Measurements from ENCODE around the gene RNF144B.
"Not testable (repeated sequence)": the region's sequence is repeated elsewhere in the genome, so short reads cannot be mapped to it uniquely, and the experiment has no call there.

RNF144B gene

DNA sequence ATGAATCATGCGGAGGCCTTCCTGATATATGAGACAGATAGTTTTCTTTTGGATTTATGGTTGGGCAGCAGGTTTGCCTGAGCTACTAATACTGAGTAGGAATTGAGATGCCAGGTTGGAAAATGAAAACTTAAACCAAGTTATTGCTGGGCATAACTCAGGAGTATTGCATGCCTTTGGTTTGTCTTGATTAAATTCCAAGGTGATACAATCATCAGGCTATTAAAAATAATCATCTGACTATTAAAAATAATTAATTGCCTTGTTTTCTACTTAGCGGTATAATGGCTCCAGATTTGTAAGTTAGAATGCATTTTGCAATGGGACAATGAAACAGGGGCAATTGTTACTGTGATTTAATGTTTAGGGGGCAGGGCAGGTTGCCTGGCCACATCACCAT, 15.5 kb upstream of the RNF144B start:
- no peak for DNase-seq (ENCODE audit: low spot score)

DNA sequence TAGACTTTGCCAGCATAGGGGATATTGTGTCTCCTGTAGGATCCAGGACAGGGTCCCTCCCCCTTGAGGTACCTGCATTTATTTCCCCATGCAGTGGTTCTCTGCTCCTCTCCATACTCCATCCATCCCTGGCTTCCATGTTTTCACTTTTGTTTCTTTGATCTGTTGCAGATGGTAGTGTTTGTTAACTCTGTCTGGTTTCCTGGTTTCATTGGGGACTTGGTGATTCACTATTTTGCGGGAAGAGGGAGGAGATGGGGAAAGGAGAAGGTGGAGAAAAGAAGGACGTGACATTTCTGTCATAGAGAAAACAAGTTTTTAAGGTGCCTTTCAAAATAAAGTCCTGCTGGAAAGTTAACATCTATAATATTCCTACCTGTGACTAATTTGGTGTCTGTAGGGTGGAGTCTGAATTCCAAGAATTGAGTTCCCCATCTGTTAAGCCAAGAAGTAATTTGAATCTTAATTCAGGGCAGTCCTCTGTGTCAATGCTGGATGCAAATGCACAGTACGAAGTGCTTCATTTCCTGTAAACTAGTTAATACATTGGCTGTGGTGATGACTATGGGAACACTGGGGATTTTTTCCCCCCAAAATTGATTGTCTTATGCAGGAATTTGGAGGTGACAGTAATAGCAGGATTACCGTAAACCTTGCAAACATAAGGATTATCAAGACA, 6.9 kb upstream of the RNF144B start:
- DNase-seq (ENCODE audit: low spot score): no peak

DNA sequence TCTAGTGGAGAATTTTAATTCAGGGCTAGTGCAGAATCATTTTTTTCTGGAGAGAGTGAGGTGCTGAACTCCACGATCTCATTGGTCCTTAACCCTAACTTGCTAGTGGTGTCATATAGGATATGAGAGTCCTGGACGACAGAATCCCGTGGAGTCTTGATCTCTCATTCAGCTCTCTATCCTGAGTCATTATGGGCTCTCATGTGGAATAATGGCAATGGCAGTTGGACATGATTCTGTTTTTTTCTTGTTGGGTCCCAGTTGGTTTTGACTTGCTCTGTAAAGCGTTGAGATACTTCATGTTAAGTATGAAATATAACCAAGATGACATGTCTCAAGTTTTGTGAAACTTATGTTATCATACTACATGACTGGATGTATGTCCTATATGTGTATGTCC, 6.3 kb upstream of the RNF144B start:
- DNase-seq (ENCODE audit: low spot score): no peak

DNA sequence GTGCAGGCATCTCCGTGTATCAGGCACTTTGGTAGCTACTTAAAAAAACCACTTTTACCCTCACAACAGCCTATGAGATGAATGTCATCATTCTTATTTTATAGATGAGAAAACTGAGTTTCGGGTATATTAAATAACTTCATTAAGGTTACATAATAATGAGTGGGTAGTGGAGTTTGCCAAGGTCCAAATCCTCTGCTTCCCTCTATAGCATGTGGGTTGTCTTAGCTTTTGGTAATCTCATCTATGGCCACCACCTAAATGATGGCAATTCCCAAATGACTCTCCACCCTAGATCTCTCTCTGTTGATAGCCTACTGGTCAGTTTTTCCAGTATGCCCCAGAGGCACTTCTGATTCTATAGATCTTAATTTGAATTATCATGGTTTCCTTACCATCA, 3.7 kb upstream of the RNF144B start:
- DNase-seq (ENCODE audit: low spot score): no peak

DNA sequence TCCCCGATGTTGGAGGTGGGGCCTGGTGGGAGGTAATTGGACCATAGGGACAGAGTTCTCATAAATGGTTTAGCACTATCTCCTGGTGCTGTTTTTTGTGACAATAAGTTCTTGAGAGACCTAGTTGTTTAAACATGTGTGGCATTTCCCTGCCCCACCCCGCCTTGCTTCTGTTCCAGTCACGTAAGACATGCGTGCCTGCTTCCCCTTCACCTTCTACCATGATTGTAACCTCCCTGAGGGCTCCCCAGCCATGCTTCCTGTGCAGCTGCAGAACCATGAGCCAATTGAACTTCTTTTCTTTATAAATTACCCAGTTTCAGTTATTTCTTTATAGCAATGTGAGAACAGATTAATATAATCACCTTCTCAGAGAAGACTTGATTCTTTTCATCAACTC, 2.5 kb upstream of the RNF144B start:
- DNase-seq (ENCODE audit: low spot score): no peak

DNA sequence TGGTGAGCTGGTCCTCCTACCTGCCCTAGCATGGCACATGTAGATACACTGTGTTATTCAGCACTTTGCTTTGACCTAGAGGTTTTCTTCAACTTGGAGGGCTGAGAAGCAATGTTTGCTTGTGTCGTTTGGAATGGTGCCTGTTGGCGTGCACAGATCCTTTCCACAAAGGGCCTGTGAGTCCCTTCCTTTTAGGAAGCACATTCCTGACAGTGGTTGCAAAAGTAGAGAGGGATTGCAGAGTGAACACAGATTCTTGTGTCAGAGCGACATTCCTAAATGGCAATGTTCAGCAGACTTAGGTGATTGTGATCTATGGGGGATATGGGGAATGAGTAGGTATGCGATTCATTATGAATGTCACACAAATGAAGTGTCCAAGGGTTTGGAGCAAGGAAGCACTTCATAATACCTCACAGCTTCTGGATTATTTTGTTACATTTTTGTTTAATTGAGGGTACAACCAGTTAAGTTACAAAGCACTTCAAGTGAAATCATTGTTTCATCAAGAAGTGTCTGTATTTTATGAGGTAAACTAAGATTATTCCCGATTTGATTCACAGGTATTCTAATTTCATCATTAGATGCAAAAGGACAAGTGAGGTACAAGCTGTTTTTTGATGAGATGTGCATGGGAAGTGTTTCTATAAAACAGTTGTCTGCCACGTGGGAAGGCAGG, 713 bp upstream of the RNF144B start:
- no peak for DNase-seq (ENCODE audit: low spot score)

DNA sequence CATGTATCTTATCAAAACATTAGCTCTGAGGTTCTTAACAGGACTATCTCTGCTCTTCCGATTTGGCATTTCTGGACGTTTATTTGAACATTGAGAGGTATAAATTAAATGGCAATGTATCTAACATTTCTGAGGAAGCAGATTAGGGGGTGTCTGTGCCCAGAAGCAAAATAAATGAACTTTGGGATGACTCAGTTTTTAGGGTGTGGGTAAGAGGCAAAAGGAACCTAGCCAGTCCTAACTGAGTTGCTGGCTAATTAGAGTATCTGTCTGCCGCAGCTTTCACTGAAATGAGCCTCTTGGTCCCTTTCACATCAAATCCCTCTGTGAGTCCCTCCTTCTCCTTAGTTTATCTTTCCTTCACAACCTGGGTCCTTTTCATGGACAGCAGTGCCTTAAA, 1.1 kb downstream of the RNF144B start:
- DNase-seq (ENCODE audit: low spot score): no peak

DNA sequence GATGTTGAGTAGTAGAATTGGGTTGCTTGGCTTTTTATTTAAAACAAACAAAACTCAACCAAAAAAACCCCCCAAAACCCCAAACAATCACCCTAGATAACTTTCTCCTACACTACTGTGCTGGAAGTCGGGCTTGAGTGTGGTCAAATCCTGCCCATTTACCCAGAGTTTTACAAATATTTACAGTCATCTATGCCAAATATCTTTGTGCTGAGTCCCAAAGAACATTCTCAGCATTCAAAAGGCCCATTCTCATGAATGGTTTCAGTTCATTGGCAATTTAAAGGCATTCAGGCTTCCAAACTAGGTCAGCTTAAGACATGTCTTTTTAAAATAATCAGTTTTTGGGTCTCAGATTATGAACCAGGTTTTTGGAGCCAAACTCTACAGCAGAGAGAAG, 1.8 kb downstream of the RNF144B start:
- no peak for DNase-seq (ENCODE audit: low spot score)

DNA sequence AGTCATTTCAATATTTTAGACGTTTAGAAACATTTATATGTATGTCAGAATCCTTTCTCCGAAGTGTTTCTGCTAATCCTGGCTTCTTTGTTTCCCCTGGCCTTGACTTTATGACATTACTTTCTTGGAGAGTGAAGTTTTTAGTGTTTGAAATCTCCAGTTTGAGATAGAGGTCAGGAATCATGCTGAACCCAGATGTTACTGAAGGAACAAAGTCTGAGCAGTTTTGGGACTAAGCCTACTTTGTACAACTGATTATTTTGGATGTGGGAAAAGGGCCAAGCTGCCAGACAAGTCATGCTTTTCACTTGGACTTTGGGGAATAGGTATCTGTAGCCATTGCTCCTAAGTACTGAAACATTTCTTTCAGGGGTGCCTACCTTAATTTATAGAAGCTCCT, 2.3 kb downstream of the RNF144B start:
- DNase-seq (ENCODE audit: low spot score): no peak

DNA sequence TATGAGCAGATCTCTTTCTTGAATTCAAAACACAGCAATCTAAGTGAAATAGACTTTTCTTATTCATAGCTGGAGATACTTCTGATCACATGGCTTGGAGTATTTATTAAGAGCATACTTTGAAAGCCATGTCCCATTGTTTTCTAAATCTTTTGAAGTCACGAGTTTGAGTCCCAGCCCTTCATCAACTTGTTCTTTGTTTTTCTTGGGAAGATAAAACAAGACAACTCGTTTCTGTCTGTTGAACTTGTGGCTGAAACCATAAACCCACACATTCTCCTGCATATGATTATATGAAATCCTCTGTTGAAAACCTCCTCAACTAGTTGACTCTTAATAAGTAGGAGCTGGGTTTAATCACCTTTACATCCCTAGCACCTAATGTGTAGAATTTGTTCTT, 3.3 kb downstream of the RNF144B start:
- no peak for DNase-seq (ENCODE audit: low spot score)

DNA sequence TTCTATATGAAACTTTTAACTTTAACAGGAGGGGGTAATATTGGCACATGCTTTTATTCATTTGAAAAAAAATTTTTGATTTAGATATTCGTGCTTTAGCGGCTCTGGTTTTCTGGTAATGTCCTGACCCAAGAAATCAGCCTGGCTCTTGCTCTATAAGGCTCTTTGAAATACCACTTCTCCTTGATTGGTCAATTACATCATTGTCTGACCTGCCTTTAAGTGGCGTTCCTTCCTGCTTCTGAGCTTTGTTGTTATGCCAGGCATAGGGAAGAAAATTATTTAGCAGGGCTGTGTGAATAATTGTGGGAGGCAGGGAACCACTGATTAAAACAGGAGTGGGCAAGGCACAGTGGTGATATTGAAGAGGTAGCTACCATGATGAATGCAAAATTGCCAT, 3.9 kb downstream of the RNF144B start:
- DNase-seq (ENCODE audit: low spot score): no peak

DNA sequence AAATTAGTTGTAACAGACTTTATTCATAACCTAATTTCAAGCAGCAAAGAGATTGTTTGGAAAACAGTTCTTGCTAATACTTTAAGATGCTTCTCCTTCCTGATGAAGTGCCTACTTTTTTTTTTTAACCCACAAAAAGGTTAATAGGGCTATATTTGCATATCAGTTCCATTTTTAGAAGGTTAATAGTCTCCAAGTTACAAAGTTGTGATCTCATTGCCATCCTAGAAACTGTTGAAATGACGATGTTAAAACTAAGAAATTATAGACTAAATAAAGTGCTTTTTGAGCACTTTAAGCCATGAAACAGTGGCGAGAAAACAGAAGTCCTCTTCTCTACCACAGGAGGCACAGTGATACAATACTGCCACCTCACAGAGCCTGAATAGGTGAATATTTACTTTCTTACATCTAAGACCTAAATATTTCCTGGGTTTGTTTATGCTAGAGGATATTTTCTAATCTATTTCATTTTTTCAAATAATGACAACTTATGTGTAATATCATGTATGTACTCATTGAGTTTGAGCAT, 5.3 kb downstream of the RNF144B start:
- DNase-seq (ENCODE audit: low spot score): no peak

DNA sequence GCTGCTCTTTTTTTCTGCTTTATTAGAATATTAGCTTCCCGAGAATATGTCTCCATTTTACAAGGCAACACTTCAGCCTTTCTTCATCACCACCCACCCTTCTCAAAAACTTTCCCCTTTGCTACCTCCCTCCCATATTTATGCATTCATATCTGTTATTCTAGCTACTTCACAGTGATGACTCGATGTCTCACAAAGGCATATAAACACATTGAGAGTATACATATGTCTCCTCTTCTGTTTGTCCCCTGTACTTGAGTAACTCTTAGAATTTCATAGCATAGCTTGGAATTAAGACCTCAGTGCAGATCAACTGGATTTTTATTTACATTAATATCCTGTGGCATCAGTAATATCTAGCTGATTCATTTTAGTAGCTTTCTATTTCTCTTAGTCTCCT, 6.5 kb downstream of the RNF144B start:
- DNase-seq (ENCODE audit: low spot score): no peak

DNA sequence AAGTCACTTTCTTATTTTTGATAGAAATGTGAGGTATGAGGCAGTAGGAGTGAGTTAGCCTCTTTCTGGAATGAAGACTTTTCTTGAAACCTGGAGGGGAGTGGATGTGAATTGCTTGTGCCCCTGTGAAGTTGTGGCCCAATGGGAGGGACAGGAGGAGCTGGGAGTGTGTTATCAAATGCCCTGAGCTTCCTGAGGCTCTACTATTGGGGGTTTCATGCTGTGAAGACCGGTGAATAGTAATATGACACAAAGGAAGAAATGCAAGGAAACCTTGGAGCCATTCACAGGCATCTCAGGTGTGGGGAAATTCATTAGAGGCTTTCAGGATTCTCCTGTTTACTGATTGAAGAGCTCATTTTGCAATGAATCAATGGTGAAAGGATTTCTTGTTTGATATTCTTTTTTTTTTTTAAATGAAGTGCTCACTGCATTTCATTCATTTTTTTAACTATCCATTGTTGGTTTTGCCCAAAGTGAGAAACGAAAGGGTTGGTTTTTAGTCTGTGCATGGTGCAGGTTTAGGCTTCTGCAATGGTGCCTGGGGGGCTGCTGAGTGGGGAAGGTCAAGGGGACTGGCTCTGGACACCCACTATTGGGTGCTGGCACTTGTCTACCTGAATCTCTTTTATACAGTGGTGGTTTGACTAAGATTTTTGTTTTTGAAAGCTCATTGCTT, 8.2 kb downstream of the RNF144B start:
- DNase-seq (ENCODE audit: low spot score): no peak

DNA sequence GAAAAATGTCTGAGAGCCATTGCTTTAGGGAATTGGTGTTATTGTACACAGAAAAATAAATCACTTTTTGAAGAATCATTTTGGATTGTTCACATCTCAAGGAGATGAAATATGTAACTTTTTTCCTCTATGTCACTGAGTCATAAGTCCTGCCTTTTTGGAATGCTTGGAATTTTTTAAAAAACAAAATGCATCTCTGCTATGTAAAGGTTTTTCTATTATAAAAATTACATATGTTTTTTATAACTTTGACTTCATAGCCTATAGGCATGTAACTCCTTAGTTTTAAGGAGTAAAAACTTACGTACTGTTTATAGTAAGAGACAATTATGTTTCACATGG, 8.7 kb downstream of the RNF144B start:
- DNase-seq (ENCODE audit: low spot score): no peak

DNA sequence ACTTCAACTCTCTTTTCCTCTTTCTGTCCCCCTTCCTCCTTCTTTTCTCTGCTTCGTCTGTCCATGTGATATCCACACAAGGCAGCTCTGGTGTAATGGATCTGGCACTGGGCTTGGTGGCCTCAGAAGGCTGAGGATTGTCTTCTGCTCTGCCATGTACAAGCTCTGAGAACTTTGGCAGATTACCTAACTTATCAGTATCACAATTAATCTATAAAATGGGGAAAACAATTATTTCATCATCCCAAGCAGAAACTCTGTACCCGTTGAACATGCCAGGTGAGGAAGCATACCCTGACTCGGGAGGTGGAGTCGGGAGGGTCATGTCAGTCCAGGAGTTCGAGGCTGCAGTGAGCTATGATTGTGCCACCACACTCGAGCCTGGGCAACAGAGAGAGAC, 10.6 kb downstream of the RNF144B start:
- DNase-seq (ENCODE audit: low spot score): no peak

DNA sequence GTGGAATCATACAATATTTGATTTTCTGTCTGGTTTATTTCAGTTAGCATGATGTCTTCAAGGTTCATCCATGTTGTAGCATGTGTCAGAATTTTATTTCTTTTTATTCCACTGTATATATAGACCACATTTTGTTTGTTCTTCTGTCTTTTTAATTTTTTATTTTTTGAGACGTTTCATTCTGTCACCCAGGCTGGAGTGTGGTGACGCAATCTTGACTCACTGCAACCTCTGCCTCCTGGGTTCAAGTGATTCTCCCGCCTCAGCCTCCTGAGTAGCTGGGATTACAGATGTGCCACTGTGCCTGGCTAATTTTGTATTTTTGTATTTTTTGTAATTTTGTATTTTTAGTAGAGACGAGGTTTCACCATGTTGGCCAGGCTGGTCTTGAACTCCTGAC, 11.1 kb downstream of the RNF144B start:
- DNase-seq (ENCODE audit: low spot score): not testable (repeated sequence)

DNA sequence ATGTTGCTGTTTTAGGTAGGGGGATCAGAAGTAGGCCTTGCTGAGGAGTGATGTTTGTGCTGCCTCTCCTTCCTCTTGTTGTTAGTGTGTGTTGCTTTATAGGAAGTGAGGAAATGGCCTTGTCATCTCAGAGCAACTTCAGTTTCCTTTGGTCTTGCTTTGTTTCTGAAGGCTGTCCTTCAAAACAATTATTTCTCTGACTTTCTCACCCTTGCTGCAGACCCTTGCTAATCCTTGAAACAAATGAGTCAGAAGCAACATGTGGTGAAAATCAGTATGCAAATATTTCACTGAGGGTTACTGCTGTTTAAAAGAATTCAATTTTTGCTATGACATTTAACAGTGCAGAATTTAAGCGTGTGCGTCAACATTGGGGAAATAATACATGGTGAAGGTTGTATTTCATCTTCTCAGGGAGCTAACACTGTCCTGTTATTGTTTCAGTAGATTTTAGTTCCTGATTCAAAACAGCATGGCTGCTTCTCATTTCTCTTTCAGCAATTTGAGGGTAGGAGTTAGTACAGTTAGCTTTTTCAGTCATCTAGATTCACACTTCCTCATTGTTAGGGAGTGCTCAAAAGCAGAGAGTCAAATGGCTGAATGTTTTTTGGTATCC, 13.8 kb downstream of the RNF144B start:
- no peak for DNase-seq (ENCODE audit: low spot score)

DNA sequence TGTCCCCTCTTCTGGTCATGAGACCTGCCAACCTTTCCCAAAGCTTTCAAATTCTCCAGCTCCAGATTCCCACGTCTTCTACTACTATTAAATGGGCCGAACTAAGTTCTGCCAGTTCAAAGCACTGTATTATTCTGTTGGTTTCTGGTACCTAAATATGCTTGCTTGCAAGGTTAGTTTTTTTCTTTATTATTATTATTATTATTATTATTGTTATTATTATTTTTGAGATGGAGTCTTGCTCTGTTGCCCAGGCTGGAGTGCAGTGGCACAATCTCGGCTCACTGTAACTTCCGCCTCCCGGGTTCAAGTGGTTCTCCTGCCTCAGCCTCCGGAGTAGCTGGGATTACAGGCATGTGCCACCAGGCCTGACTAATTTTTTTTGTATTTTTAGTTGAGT, 17.8 kb downstream of the RNF144B start:
- DNase-seq (ENCODE audit: low spot score): not testable (repeated sequence)

DNA sequence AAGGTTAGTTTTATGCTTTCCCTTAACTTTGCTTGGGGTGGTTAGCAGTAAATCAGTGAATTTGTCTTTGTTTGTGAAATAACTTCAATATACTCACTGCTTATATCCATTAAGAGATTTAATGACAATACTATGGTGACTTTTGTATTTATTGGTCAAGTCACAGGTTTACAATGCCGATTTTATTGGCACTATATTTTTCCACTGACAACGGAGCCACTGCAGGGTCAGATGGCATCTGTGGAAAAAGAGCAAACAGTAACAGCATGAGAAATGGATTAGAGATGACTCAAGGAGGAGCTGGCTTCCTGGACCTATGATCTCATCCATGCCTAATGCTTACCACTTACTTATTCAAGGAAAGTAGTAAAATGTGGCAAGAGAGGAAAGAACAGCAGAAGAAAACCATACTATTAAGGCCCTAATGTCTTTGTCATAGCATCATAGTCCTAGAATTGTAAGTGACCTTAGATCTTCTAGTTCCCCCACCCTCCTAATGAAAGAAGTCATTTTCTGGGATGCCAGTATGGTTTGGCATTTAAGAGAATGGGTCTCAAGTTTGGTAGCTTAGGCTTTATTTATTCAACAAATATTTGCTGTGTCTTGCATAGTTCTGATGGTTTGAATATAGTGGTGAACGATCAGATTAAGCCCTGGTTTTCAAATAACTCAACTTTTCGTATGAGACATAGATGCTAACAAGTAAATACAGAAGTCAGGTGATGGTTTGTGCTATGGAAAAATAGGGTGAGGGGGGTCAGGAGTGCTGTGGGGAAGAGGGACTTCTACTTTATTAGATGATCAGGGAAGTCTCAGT, 18.5 kb downstream of the RNF144B start:
- peak; percentile 48 for DNase-seq (ENCODE audit: low spot score)

DNA sequence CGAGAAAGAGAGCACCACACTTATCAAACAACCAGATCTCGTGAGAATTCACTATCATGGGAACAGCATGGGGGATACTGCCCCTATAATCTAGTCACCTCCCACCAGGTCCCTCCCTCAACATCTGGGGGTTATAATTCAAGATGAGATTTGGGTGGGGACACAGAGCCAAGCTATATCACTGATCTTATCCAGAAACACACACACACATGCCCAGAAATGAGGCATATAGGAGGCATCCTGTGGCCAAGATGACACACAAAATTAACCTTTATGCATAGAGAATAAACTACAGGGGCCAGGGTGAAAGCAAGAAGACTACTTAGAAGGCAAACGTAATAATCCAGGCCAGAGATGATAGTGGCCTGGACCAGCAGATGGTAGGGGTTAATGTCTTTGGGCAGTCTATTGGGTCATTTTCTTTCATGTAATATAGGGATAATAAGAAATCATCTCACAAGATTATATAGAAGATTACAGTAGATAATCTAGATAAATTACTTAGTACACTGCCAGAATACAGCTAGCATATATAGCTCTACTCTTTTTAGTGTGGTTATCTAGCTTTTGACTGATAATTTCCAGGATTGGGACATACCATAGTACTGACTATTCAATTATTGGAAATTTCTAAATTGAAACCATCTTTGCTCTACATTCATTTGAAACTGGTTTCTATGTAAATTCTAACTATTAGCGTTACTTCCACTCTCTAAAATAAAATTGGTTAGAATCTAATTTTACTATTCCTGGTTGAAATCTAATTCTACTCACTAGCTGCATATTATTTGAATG, 20.0 kb downstream of the RNF144B start:
- no peak for DNase-seq (ENCODE audit: low spot score)
